ENCODE measurements around the gene MARCHF10.

- TF ChIP-seq CTCF (conservative IDR thresholded peaks at IDR 0.05) (no peak), ZFX (IDR thresholded peaks at IDR 0.05) (no peak)
These were observed 1.5 kb upstream of the MARCHF10 start for GRCh38 chr17:62809656-62810055.
